Mucosa of descending colon (tissue), 3 donors: ENCODE data around the gene PLXNA4. TPM values are rescaled to one million over a fixed set of nuclear protein-coding genes. Genes with fewer than 3 reads are reported as not detected.

Source experiments
- ATAC-seq: fragments of 200-7000 bp; cut with Tn5 transposase; one replicate; pipeline ENCODE4 v1.9.1; 2020; ENCODE audit warnings: mild to moderate bottlenecking, moderate library complexity
- DNase-seq, 3 donors: peaks; one replicate each; pipeline ENCODE4 v3.0.0-alpha.2; 2020
- H3K36me3 ChIP-seq: fragments of 200-600 bp; one replicate; pipeline ENCODE4 v1.8.0; 2021; ENCODE audit warnings: low read depth, mild to moderate bottlenecking
- H3K4me1 ChIP-seq: fragments of 200-600 bp; one replicate; pipeline ENCODE4 v1.8.0; 2021; ENCODE audit warnings: low read depth, mild to moderate bottlenecking
- H3K4me3 ChIP-seq: fragments of 200-600 bp; one replicate; pipeline ENCODE4 v1.8.0; 2021; ENCODE audit warnings: mild to moderate bottlenecking
- H3K9me3 ChIP-seq: fragments of 200-600 bp; one replicate; pipeline ENCODE4 v1.8.0; 2021; ENCODE audit warnings: mild to moderate bottlenecking
- intact Hi-C, 2 donors: fragments of 100-400 bp; cut with DNase I in 1 of 2; cut with micrococcal nuclease in 1 of 2; formaldehyde crosslinking; loops; one replicate each; pipeline versions ENCODE4 v1.11.0 to v1.11.1; 2022; cut with DNase I, micrococcal nuclease
- total RNA-seq, 3 donors: library from RNA; stranded (reverse); fragmentation: NEBNext Ultra II Directional in 2 of 3; extraction: Animal tissue kit (Norgen Biotek cat#: 25700) in 2 of 3; gene quantifications; one replicate each; pipeline versions ENCODE4 v1.2.1 to v1.2.4, GENCODE V29; 2021 to 2023
- TF ChIP-seq, protein P1 (sequence below): fragments of 200-600 bp; IDR thresholded peaks from one replicate; pipeline ENCODE4 v1.8.0; 2022; ENCODE audit warnings: antibody characterized with exemption, mild to moderate bottlenecking
- donor health status: DM: no; HTN: no; CAD: no; lungs with moderate emphysema.
- donor health status: DM: no; HTN: no; CAD: no.
- donor health status: DM: no; HTN: yes; CAD: no.

Gene PLXNA4
- total RNA-seq, 3 donors from 2014 or later, result 0.78 to 3.5 (median 2.7) TPM

DNA sequence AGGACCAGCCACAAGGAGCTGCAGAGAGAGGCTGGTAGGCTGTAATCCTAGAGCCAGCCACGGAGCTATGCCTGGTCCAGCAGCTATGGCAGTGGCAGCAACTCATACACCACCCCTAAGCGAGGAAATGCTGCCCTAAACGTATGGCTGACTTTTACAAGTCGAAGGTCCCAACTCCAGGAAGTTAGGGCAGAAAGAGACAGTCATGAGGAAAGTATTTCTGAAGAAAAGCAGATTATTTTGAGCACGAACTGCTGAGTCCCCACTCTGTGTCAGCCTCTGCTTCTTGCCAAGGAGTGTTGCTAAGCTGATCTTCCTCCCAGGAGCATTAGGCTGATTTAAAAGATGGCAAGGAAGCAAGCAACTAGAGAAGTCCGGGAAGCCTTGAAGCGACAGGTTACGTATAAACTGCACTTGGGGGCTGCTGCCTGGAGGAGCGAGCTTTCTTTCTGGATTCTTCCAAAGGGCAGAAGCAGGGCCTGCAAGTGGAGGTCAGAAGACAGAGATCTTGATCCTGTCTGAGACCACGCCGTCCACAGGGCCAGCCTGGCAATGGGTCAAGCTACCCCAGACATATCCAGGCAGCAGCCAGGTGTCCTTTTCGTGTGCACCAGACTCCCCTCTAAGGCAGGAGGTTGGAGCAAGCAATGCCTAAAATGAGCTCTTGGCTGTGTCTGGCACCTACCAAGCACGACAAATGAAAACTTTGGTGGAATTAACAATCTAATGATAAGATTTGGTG is 39.4 kb downstream of the PLXNA4 start:
- intact Hi-C loops, result no loop called here
- Histone ChIP-seq H3K4me1 (no peaks in the 10 kb centered on the region), H3K36me3 (no peaks in the 10 kb centered on the region), H3K9me3 (no peaks in the 10 kb centered on the region), H3K4me3 (no peak overlapping the region)
- TF ChIP-seq, protein P1, sequence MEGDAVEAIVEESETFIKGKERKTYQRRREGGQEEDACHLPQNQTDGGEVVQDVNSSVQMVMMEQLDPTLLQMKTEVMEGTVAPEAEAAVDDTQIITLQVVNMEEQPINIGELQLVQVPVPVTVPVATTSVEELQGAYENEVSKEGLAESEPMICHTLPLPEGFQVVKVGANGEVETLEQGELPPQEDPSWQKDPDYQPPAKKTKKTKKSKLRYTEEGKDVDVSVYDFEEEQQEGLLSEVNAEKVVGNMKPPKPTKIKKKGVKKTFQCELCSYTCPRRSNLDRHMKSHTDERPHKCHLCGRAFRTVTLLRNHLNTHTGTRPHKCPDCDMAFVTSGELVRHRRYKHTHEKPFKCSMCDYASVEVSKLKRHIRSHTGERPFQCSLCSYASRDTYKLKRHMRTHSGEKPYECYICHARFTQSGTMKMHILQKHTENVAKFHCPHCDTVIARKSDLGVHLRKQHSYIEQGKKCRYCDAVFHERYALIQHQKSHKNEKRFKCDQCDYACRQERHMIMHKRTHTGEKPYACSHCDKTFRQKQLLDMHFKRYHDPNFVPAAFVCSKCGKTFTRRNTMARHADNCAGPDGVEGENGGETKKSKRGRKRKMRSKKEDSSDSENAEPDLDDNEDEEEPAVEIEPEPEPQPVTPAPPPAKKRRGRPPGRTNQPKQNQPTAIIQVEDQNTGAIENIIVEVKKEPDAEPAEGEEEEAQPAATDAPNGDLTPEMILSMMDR, result no peak
- DNase-seq, result no peak
- no peak for ATAC-seq

DNA sequence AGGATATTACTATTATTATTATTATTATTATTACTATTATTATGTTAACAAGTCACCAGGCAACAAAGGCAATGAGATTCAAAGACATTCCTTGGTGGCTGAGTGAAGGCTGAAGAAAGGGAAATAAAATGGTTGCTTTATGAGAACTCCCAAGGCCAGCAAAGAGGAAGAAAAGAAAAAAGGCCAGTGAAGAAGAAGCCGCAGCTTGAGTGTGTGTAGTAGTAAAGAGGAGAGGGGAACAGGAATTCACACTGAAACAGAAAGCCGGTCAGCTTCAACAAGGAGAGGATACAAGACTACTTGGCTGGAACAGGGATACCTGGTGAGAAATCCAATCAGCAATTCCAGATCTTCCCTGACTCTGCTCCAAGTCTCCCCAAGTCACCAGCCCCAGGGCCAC is 42.4 kb downstream of the PLXNA4 start:
- Histone ChIP-seq H3K4me3 (no peak overlapping the region), H3K4me1 (no peaks in the 10 kb centered on the region), H3K36me3 (no peaks in the 10 kb centered on the region), H3K9me3 (no peaks in the 10 kb centered on the region)
- ATAC-seq (no peak), DNase-seq (no peak)
- TF ChIP-seq, protein P1, result no peak
- intact Hi-C loops, result no loop called here

DNA sequence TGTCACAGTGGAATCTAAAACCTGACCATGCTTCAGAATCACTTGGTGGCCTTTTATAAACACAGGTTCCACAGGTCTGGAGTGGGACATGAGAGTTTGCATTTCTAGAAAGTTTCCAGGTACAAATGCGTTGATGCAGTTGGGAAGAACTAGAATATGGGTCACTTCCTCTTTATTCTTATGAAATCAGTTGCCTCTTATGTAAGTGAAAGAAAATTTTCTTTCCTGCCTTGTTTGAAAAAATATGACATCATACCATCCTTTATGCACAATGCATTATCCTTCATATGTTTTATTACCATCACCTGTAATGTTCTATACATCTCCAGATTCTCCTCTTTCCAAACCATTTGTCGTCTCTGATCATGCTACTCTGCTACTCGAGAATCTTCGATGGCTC is 44.0 kb downstream of the PLXNA4 start:
- no peak for ATAC-seq
- Histone ChIP-seq H3K9me3 (no peaks in the 10 kb centered on the region), H3K36me3 (no peaks in the 10 kb centered on the region), H3K4me1 (no peaks in the 10 kb centered on the region), H3K4me3 (no peak overlapping the region)
- intact Hi-C loops, result no loop called here
- TF ChIP-seq, protein P1, result no peak
- no peak for DNase-seq

DNA sequence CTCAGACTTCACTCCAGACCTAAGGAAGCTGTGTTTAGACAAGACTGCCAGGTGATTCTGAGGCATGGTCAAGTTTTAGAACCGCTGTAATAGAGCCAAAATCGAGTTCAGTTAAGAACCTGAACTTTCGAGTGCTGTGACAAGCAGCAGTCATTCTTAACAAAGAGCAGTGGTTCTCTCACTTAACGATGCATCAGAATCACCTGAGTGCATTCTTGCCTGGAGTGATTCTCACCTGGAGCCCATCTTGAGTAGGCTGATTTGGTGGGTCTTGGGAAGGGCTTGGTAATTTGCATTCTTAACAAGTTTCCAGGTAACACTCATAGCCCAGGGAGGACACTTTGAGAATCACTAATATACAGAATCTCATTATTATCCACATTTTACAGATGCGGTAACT is 44.7 kb downstream of the PLXNA4 start:
- Histone ChIP-seq H3K9me3 (no peaks in the 10 kb centered on the region), H3K4me1 (no peaks in the 10 kb centered on the region), H3K36me3 (no peaks in the 10 kb centered on the region), H3K4me3 (no peak overlapping the region)
- ATAC-seq, result no peak
- intact Hi-C loops, result no loop called here
- TF ChIP-seq, protein P1, result no peak
- DNase-seq, result no peak

DNA sequence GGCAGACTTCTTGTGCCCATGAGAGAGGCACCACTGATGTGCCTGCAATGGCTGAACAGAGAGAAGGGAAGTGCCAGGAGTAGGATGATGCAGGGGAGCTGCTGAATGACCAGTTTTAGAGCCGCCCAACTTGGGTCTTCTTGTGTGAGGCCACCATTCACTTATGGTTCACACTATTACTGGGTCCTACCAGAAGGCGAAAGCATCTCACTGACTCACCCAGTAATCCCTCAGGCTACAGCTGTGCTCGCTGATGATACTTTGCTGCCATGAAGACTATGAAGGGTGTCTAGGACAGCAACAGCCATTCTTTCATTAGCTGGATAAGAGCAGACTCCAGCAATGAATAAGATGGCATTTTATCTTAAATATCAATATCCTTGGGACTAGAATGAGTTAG is 47.6 kb downstream of the PLXNA4 start:
- H3K4me1 ChIP-seq, result no peaks in the 10 kb centered on the region
- ATAC-seq (no peak), DNase-seq (no peak)
- TF ChIP-seq, protein P1, result no peak
- H3K4me3 ChIP-seq, result no peak overlapping the region
- intact Hi-C loops, result no loop called here
- H3K9me3 ChIP-seq, result no peaks in the 10 kb centered on the region
- no peaks in the 10 kb centered on the region for H3K36me3 ChIP-seq
